Measurements from ENCODE around the gene TSPAN15. TPM values are rescaled to one million over a fixed set of nuclear protein-coding genes. Genes with fewer than 3 reads are reported as not detected.

The TSPAN15 gene
- total RNA-seq, 1 experiment from 2014 or later: 7.7 TPM

GRCh38 chr10:69481811-69482524, 30.7 kb downstream of the TSPAN15 start:
- TF ChIP-seq CTCF (conservative IDR thresholded peaks at IDR 0.05): no peak
- no peak overlapping the region for H3K27ac Mint-ChIP-seq
- no peak overlapping the region for H3K27ac ChIP-seq (ENCODE audit: insufficient read length, low read depth, low read length)

More at GRCh38 chr10:69481811-69482524, 30.7 kb downstream of the TSPAN15 start:
- no peaks in the 10 kb centered on the region for H3K9me3 Mint-ChIP-seq
- Histone ChIP-seq H3K56ac (ENCODE audit: insufficient read length, low read depth, low read length) (no peak overlapping the region), H3K23me2 (ENCODE audit: insufficient read length, low read depth, low read length, poor library complexity, severe bottlenecking) (no peaks in the 10 kb centered on the region), H3K4me2 (ENCODE audit: insufficient read depth, insufficient read length, low read length) (no peak overlapping the region), H3T11ph (ENCODE audit: low read length) (no peak overlapping the region), H3K79me1 (ENCODE audit: insufficient read depth, low read depth, low read length, poor library complexity, severe bottlenecking) (no peaks in the 10 kb centered on the region), H2BK15ac (ENCODE audit: low read depth, low read length) (no peak overlapping the region), H2BK5ac (ENCODE audit: insufficient read length, low read length) (no peak overlapping the region), H2BK20ac (ENCODE audit: low read depth, low read length, poor library complexity, severe bottlenecking) (no peak overlapping the region), H3K27me3 (ENCODE audit: insufficient read depth, low read length) (no peaks in the 10 kb centered on the region), H3K23ac (ENCODE audit: insufficient read length, low read depth, low read length) (no peak overlapping the region), H3K18ac (ENCODE audit: insufficient read length, low read depth, low read length) (no peak overlapping the region), H3K9me3 (ENCODE audit: control insufficient read depth, low read depth, low read length) (no peaks in the 10 kb centered on the region), H3K79me2 (ENCODE audit: insufficient read depth, low read length) (no peaks in the 10 kb centered on the region), H4K5ac (ENCODE audit: insufficient read length, low read depth, low read length) (no peak overlapping the region), H3K9ac (ENCODE audit: extremely low read depth, insufficient read length, low read length) (no peak overlapping the region), H3K4me1 (ENCODE audit: insufficient read depth, low read length) (no peaks in the 10 kb centered on the region; the same call in 1 of the 2 replicates), H4K91ac (ENCODE audit: insufficient read length, low read depth, low read length) (no peak overlapping the region), H2AK5ac (ENCODE audit: insufficient read length, low read length) (no peak overlapping the region), H3K4ac (ENCODE audit: low read depth, low read length) (no peak overlapping the region), H4K20me1 (ENCODE audit: control insufficient read depth, insufficient read depth, insufficient read length) (no peaks in the 10 kb centered on the region), H3K14ac (ENCODE audit: insufficient read depth, low read length) (no peak overlapping the region), H2AFZ (ENCODE audit: low read length) (no peak overlapping the region), H4K8ac (replicated peaks; ENCODE audit: insufficient read length, low read depth, low read length) (no peak overlapping the region), H2BK120ac (ENCODE audit: low read depth, low read length, poor library complexity, severe bottlenecking) (no peak overlapping the region), H2BK12ac (ENCODE audit: insufficient read length, low read depth, low read length) (no peak overlapping the region)
- no peaks in the 10 kb centered on the region; the same call in 1 of the 2 replicates for H3K27me3 Mint-ChIP-seq (ENCODE audit: low read depth)
- no peak overlapping the region for H3K4me3 Mint-ChIP-seq
- DNase-seq: no peak
- no CpG with 5 or more reads among the region's 4 CpGs for WGBS (ENCODE audit: extremely low coverage, insufficient read length, low lambda C conversion rate)
- peaks cover 8 to 9% of the 10 kb centered on the region in 2 experiments for H3K4me1 Mint-ChIP-seq
- peaks cover 0 to 4% (median 0%) of the 10 kb centered on the region in 3 experiments; a peak in 4 of 7 replicates for H3K36me3 Mint-ChIP-seq (ENCODE audit: insufficient read depth in 1 of 3, low read depth in 3 of 3)

Measured in H9 (cell line).